ENCODE results near the gene CD82.

Gene CD82, protein sequence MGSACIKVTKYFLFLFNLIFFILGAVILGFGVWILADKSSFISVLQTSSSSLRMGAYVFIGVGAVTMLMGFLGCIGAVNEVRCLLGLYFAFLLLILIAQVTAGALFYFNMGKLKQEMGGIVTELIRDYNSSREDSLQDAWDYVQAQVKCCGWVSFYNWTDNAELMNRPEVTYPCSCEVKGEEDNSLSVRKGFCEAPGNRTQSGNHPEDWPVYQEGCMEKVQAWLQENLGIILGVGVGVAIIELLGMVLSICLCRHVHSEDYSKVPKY

DNA sequence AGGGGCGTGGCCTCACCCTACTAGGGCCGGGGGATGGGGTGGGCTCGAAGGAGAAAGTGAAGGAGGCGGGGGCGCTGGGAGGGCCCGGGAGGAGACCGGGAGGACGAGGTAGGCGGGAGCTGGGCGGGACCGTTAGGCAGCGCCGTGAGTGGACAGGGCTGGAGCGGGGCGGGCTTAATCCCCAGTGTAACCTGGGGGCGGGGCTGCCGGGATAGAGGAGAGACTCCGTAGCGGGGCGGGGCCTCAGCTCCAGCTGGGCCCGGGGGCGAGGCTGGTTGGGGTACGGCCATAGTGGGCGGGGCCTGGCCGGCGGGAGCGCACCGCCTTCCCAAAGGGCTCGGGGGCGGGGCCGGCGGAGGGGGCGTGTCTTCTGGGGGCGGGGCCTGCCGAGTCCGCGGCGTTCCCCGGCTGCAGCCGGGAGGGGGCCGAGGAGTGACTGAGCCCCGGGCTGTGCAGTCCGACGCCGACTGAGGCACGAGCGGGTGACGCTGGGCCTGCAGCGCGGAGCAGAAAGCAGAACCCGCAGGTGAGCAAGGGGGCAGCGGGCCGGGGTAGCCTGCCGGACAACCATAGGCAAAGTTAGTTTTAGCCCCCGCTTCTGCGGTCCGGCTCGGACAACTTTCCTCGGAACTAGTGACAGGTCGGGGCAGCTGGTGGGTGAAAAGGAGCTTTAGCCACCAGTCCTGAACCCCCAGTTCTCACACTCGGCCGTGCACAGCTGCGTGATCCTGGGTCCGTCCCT lies at the start of gene CD82:
TSS of gene CD82 (plus strand) at position 453 of the 742 bp plus-strand sequence. CDS start 29,000 bp downstream, outside the sequence.
- H3K27ac ChIP-seq: peak within 1 kb of the TSS; percentile 99
- TF ChIP-seq, protein P1, sequence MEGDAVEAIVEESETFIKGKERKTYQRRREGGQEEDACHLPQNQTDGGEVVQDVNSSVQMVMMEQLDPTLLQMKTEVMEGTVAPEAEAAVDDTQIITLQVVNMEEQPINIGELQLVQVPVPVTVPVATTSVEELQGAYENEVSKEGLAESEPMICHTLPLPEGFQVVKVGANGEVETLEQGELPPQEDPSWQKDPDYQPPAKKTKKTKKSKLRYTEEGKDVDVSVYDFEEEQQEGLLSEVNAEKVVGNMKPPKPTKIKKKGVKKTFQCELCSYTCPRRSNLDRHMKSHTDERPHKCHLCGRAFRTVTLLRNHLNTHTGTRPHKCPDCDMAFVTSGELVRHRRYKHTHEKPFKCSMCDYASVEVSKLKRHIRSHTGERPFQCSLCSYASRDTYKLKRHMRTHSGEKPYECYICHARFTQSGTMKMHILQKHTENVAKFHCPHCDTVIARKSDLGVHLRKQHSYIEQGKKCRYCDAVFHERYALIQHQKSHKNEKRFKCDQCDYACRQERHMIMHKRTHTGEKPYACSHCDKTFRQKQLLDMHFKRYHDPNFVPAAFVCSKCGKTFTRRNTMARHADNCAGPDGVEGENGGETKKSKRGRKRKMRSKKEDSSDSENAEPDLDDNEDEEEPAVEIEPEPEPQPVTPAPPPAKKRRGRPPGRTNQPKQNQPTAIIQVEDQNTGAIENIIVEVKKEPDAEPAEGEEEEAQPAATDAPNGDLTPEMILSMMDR (conservative IDR thresholded peaks at IDR 0.05; ENCODE audit: low read depth): no peak; the same call in 1 of the 2 replicates
- peak; percentile 96 for DNase-seq (ENCODE audit: low spot score)
- POLR2A ChIA-PET (ENCODE audit: low non-redundant PET): no interaction called here
- CTCF ChIA-PET: interaction anchor here (1.4 kb wide), 1 partner anchor 9 kb away, joined by 7 read pairs; no protein-coding TSS in a partner anchor

DNA sequence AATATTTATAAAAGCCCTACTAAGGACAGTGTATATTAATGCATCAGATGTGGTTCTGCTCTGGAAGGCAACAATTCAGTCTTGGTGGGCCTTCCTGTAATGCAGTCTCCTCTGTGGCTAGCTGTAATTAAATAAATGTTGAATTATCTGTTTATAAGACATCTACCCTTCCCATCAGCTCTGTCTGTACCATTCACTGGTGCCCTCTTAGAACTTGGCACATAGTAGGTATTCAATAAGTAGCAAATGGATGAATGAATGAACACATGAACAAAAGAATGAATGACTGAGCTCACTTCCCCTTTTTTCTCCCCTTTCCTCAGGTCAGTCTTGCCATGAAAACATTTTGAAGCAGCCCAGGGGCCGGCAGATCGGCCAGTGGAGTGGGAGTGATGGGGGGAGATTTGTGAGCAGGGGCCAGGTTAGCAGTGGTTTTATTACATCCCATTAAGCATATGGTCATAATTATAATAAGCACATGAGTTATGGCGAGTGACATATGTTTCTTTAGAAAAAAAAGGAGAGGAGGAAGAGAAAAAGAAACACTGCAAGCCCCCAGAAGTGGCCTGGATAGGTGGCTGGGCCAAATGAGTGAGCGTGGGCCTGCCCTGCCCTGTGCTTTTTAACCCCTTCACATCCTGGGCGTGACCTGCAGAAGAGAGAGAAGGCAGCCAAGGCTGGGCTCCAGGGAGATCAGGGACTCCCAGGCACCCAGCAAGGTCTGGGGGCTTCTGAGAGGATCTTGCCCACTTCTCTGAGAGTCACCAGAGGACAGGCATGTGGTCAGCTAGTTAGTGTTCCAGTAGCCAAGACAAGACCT lies 48.6 kb upstream of the CD82 start:
- TF ChIP-seq, protein P1 (conservative IDR thresholded peaks at IDR 0.05; ENCODE audit: low read depth): no peak
- ChIA-PET CTCF (no interaction called here), POLR2A (ENCODE audit: low non-redundant PET) (no interaction called here)
- DNase-seq (ENCODE audit: low spot score): no peak
- H3K27ac ChIP-seq: no peak overlapping the region

DNA sequence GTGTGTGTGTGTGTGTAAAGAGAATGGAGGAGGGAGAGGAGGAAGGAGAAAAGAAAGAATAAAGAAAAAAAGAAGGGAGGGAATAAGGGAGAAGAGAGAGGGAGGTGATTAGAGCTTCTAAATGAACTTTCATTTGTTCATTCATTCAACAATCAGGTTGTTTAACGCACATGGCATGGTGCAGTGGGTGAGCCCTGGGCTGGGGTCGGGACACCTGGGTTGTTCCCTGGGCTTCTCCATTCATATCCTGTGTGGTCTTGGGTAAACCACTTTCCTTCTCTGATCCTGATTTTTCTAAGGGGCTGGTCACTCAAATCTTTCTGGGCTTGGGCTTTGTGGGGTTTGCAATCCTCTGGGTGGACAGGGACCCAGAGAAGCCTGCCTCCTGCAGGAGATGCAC lies 47.9 kb upstream of the CD82 start:
- ChIA-PET POLR2A (ENCODE audit: low non-redundant PET) (no interaction called here), CTCF (no interaction called here)
- TF ChIP-seq, protein P1 (conservative IDR thresholded peaks at IDR 0.05; ENCODE audit: low read depth): no peak
- no peak for DNase-seq (ENCODE audit: low spot score)
- H3K27ac ChIP-seq: no peak overlapping the region

DNA sequence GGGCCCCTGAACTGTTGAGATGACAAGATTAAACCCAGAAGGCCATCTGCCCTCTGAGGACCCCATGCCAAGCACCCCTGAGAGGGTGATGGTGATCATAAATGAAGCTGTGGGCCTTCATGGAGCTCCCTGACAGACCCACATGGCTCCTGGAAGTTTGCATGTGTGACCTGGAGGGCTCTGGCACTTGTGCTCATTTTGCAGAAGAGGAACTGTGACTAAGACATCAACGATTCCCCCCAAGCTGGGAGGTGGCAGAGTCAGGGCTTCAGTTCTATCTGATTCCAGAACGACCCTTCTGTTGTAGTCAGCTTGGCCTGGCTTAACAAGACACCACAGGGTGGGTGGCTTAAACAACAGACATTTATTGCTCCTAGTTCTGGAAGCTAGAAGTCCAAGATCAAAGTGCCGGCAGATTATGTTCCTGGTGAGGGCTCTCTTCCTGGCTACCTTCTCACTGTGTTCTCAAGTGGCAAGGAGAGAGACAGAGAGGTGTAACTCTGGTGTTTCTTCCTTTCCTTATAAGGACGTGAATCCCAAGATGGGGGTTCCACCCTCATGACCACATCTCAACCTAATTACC lies 46.4 kb upstream of the CD82 start:
- H3K27ac ChIP-seq: no peak overlapping the region
- POLR2A ChIA-PET (ENCODE audit: low non-redundant PET): no interaction called here
- DNase-seq (ENCODE audit: low spot score): no peak
- TF ChIP-seq, protein P1 (conservative IDR thresholded peaks at IDR 0.05; ENCODE audit: low read depth): no peak
- CTCF ChIA-PET: no interaction called here

DNA sequence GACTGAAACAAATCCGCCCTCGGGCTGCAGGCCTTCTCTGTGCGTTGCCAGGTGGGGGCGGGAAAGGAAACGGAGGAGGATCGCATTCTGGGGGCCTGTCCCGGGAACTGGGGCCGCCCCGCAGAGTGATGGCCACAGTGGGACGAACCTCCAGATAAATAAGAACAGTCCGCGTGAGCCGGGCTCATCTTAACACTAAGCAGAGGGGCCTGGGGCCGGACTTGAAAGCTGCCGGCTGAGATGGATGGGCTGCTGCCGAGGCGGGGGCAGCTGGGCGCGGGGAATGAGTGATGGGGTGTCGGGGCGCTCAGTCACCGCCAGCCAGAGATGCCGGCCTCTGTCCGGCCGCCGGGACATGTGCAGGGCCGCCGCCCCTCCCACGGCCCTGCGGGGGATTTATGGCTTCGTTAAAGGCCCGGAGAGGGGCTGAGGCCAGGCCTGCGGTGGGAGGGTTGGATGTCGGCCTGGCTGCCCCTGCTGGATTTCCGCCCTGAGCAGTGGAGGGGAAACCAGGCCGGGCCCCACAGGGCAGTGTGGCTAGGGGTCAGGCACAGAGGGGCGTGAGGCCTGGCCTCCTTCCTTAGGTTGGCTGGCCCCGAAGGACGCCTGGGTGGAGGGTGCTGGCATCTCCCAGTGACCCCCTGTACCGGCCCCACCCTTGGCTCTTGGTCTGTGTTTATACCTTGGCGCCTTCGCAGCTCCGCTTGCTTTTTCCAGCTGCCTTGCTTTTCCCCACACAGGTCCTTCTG lies 45.3 kb upstream of the CD82 start:
- ChIA-PET CTCF (no interaction called here), POLR2A (ENCODE audit: low non-redundant PET) (no interaction called here)
- no peak overlapping the region for H3K27ac ChIP-seq
- no peak for DNase-seq (ENCODE audit: low spot score)
- TF ChIP-seq, protein P1 (conservative IDR thresholded peaks at IDR 0.05; ENCODE audit: low read depth): no peak
